K562 (cell line): Measurements from ENCODE around the gene TAF5. TPM values are rescaled to one million over a fixed set of nuclear protein-coding genes. Genes with fewer than 3 reads are reported as not detected.

Experiments used
- ATAC-seq: fragments of 200-7000 bp; cut with Tn5 transposase; 3 replicates; pipeline ENCODE4 v1.9.1; 2020; ENCODE audit warnings: moderate library complexity
- BruUV-seq: library from RNA; stranded (reverse); fragments of 400-500 nt; replicated peaks from 2 replicates; lab custom pipeline; 2021; lab: Mats Ljungman, UMichigan
- CTCF ChIA-PET: fragments of 300-600 bp; formaldehyde crosslinking; extraction: SDS; loops from one replicate; lab custom pipeline; 2021; ENCODE audit warnings: low intra/inter-chr PET ratio; lab: Yijun Ruan, JAX
- POLR2A ChIA-PET: fragments of 300-600, 350-650 bp; sonication (Branson Sonifier 250); formaldehyde crosslinking; extraction: SDS; loops from one replicate; lab custom pipeline; 2021; ENCODE audit warnings: antibody characterized with exemption, inconsistent platforms; lab: Yijun Ruan, JAX
- DNase-seq, 4 experiments: peaks; one replicate each; pipeline versions ENCODE4 v3.0.0 to v3.0.0-alpha.2; 2011 to 2018; ENCODE audit warnings: low spot score in 3 of 4, mixed read lengths in 3 of 4; ENCODE audit errors: extremely low read depth in 1 of 4
- FAIRE-seq: peaks from 2 replicates; lab custom pipeline; 2011; peaks lifted over from hg19 to GRCh38; lab: Jason Lieb, UNC
- H2AFZ ChIP-seq: 2 replicates; pipeline ENCODE4 v1.6.0; 2011; ENCODE audit warnings: low read depth, low read length, control low read depth, inconsistent platforms
- H3K27ac ChIP-seq: fragments of 200-600 bp; 3 replicates; pipeline ENCODE4 v1.8.0; 2011; ENCODE audit warnings: low read depth, mild to moderate bottlenecking, control low read depth, inconsistent platforms, low read length, moderate library complexity, mixed read lengths; ENCODE audit errors: extremely low read depth
- H3K27me3 ChIP-seq, 2 experiments: fragments of 300-600 bp in 1 of 2; 2 replicates in 1 of 2; 3 replicates in 1 of 2; pipeline versions ENCODE4 v1.6.0 to v1.8.0; 2011; ENCODE audit warnings: inconsistent platforms in 2 of 2, low read length in 2 of 2, mild to moderate bottlenecking in 1 of 2, mixed read lengths in 1 of 2, moderate library complexity in 1 of 2; ENCODE audit not compliant: control insufficient read depth in 2 of 2, insufficient read depth in 2 of 2
- H3K36me3 ChIP-seq: fragments of 300-600 bp; 3 replicates; pipeline ENCODE4 v1.8.0; 2011; ENCODE audit warnings: mild to moderate bottlenecking, low read length, inconsistent platforms; ENCODE audit not compliant: control insufficient read depth, insufficient read depth
- H3K4me1 ChIP-seq, 2 experiments: fragments of 200-600 bp in 1 of 2; replicated peaks in 1 of 2; 2 replicates in 1 of 2; 3 replicates in 1 of 2; pipeline versions ENCODE4 v1.5.1 to v1.8.0; 2011; ENCODE audit warnings: inconsistent platforms in 2 of 2, low read length in 2 of 2, mild to moderate bottlenecking in 1 of 2, mixed read lengths in 1 of 2, moderate library complexity in 1 of 2; ENCODE audit not compliant: control insufficient read depth in 2 of 2, insufficient read depth in 2 of 2
- H3K4me2 ChIP-seq: 2 replicates; pipeline ENCODE4 v1.6.1; 2011; ENCODE audit warnings: low read length, control low read depth, inconsistent platforms, mixed read lengths; ENCODE audit not compliant: insufficient read depth
- H3K4me3 ChIP-seq: fragments of 200-600 bp; sonication (generic), shearing (Covaris generic); 2 replicates; pipeline ENCODE4 v1.5.1; 2016; ENCODE audit warnings: control low read depth, inconsistent platforms
- H3K79me2 ChIP-seq: fragments of 200-600 bp; 3 replicates; pipeline ENCODE4 v1.8.0; 2011; ENCODE audit warnings: low read length, inconsistent platforms; ENCODE audit not compliant: control insufficient read depth, insufficient read depth
- H3K9ac ChIP-seq, 2 experiments: 2 replicates each; pipeline versions ENCODE4 v1.6.0 to v1.6.1; 2011; ENCODE audit warnings: low read depth in 2 of 2, low read length in 2 of 2, control low read depth in 1 of 2, inconsistent platforms in 1 of 2, mild to moderate bottlenecking in 1 of 2, mixed read lengths in 1 of 2; ENCODE audit not compliant: insufficient read depth in 1 of 2
- H3K9me1 ChIP-seq: one replicate; pipeline ENCODE4 v1.6.0; 2011; ENCODE audit warnings: inconsistent platforms, mild to moderate bottlenecking, low read length, moderate library complexity; ENCODE audit not compliant: control insufficient read depth, insufficient read depth
- H3K9me3 ChIP-seq: replicated peaks from 2 replicates; pipeline ENCODE4 v1.5.1; 2011; ENCODE audit warnings: low read depth, low read length, inconsistent platforms; ENCODE audit not compliant: control insufficient read depth, insufficient read depth
- H4K20me1 ChIP-seq: replicated peaks from 2 replicates; pipeline ENCODE4 v1.6.1; 2011; ENCODE audit warnings: low read length, inconsistent platforms, mixed read lengths; ENCODE audit not compliant: control insufficient read depth, insufficient read depth
- ARID4B ChIP-seq: sonication (generic); formaldehyde crosslinking; IDR thresholded peaks from 2 replicates; pipeline ENCODE4 v1.8.0; 2022; ENCODE audit warnings: mild to moderate bottlenecking, missing genetic modification reagents
- BDP1 ChIP-seq: IDR thresholded peaks from 3 replicates; pipeline ENCODE4 v1.6.1; 2011; ENCODE audit not compliant: insufficient read length, insufficient read depth
- CEBPG ChIP-seq, 3 experiments: fragments of 200-800 bp in 1 of 3; sonication (Bioruptor generic) in 1 of 3; sonication (generic) in 1 of 3; formaldehyde crosslinking in 1 of 3; IDR thresholded peaks in 2 of 3; conservative IDR thresholded peaks in 1 of 3; 2 replicates each; pipeline versions ENCODE4 v1.6.1 to v1.8.0; 2016 to 2022; ENCODE audit warnings: missing compliant biosample characterization in 2 of 3, missing genetic modification characterization in 2 of 3, mild to moderate bottlenecking in 1 of 3, missing genetic modification reagents in 1 of 3
- CSDE1 ChIP-seq, 2 experiments: fragments of 450-650 bp; IDR thresholded peaks; 2 replicates each; pipeline ENCODE4 v1.6.1; 2016; ENCODE audit warnings: mild to moderate bottlenecking in 1 of 2
- EP400 ChIP-seq: fragments of 450-650 bp; IDR thresholded peaks from 2 replicates; pipeline ENCODE4 v1.6.1; 2017; ENCODE audit warnings: antibody characterized with exemption, mild to moderate bottlenecking, moderate library complexity
- ETS2 ChIP-seq: IDR thresholded peaks from 2 replicates; pipeline ENCODE4 v1.6.1; 2016; ENCODE audit warnings: borderline replicate concordance, missing genetic modification characterization, mild to moderate bottlenecking, moderate library complexity, missing compliant biosample characterization; ENCODE audit not compliant: poor library complexity, severe bottlenecking
- GATA2 ChIP-seq: sonication (generic); formaldehyde crosslinking; IDR thresholded peaks from 2 replicates; pipeline ENCODE4 v1.4.0; 2020; ENCODE audit warnings: mild to moderate bottlenecking, missing genetic modification reagents
- ILK ChIP-seq: fragments of 450-650 bp; IDR thresholded peaks from 2 replicates; pipeline ENCODE4 v1.6.1; 2016; ENCODE audit warnings: missing genetic modification characterization, low read depth, mild to moderate bottlenecking, missing compliant biosample characterization, moderate library complexity, borderline replicate concordance
- MAFK ChIP-seq: IDR thresholded peaks from 2 replicates; pipeline ENCODE4 v1.6.1; 2011; ENCODE audit warnings: low read length, improper control_type of control experiment
- MLLT1 ChIP-seq, 2 experiments: fragments of 450-650 bp; IDR thresholded peaks; 2 replicates each; pipeline ENCODE4 v1.6.1; 2016
- POLR2B ChIP-seq: fragments of 450-650 bp; IDR thresholded peaks from 2 replicates; pipeline ENCODE4 v1.6.1; 2018; ENCODE audit warnings: low read depth; ENCODE audit not compliant: partially characterized antibody
- PYGO2 ChIP-seq: fragments of 450-650 bp; IDR thresholded peaks from 2 replicates; pipeline ENCODE4 v1.6.1; 2016; ENCODE audit warnings: mild to moderate bottlenecking, missing genetic modification characterization, moderate library complexity, missing compliant biosample characterization
- SP2 ChIP-seq: IDR thresholded peaks from 2 replicates; pipeline ENCODE4 v1.6.1; 2011; ENCODE audit warnings: mild to moderate bottlenecking, low read depth, low read length, moderate library complexity; ENCODE audit not compliant: poor library complexity, severe bottlenecking; ENCODE audit errors: extremely low read depth
- ZNF354B ChIP-seq: fragments of 250-450 bp; sonication (Bioruptor Pico); IDR thresholded peaks from 2 replicates; pipeline ENCODE4 v1.4.0; 2020
- WGBS: fragments of 100-300 bp; shearing (Covaris generic); methylation state at CpG from one replicate; pipeline ENCODE4 v1.1.6; 2016; ENCODE audit warnings: low coverage, mixed read lengths; ENCODE audit not compliant: insufficient coverage; ENCODE audit errors: missing lambda C conversion rate; 5-methylcytosine and 5-hydroxymethylcytosine counted together
- in situ Hi-C: fragments of 300-500 bp; cut with MboI; formaldehyde crosslinking; loops from 4 replicates; pipeline ENCODE4 v1.15.0; 2018; ENCODE audit warnings: inconsistent platforms, mixed read lengths
- intact Hi-C: fragments of 100-400 bp; cut with micrococcal nuclease; formaldehyde crosslinking; loops from 2 replicates; pipeline ENCODE4 v1.14.2; 2022
- polyA plus RNA-seq, 8 experiments: library from polyadenylated mRNA; depleted of rRNA in 4 of 8; stranded (reverse) in 5 of 8; unstranded in 3 of 8; fragments of >200 nt; fragmentation: Nextera tagmentation in 2 of 8; fragmentation: Illumina TruSeq in 1 of 8; extraction: Ambion mirVana in 2 of 8; extraction: Trizol in 1 of 8; gene quantifications; 2 replicates each; pipeline versions ENCODE4 v1.2.1 to v1.2.3, GENCODE V29; 2011 to 2014; ENCODE audit warnings: inconsistent platforms in 1 of 8, missing spikeins in 1 of 8
- total RNA-seq, 7 experiments: library from RNA; depleted of rRNA in 6 of 7; stranded (reverse); fragments of >200 nt in 6 of 7; fragmentation: Illumina TruSeq in 2 of 7; extraction: Trizol in 2 of 7; gene quantifications; 2 replicates each; pipeline versions ENCODE4 v1.2.1 to v1.2.3, GENCODE V29; 2011 to 2021; ENCODE audit warnings: low replicate concordance in 1 of 7

Gene TAF5
- total and polyA plus RNA-seq, 9 of the 15 experiments (the other 6 are each of a cell fraction or from before 2014, with no cell fraction given): 4.2 to 11.9 (median 9.3) TPM

GRCh38 chr10:103367379-103367781, 396 bp upstream of the TAF5 start:
- 8% methylated on average over 6 of the region's 10 CpGs for WGBS
- no peak for TF ChIP-seq SP2
- no peak for TF ChIP-seq PYGO2 (tag)
- TF ChIP-seq POLR2B: no peak
- no peak for TF ChIP-seq BDP1
- TF ChIP-seq ETS2: no peak
- TF ChIP-seq CSDE1 (IDR thresholded peaks at IDR 0.05): no peak
- TF ChIP-seq MAFK: no peak
- TF ChIP-seq ARID4B: no peak
- no peak for TF ChIP-seq GATA2 (CRISPR knock-in tag)
- TF ChIP-seq ZNF354B (CRISPR knock-in tag): no peak
- 0 out of 2 replicates have a peak, but pooled peaks have one; percentile 53 for TF ChIP-seq CEBPG (CRISPR knock-in tag; IDR thresholded peaks at IDR 0.05)
- no peak for TF ChIP-seq CEBPG (tag; conservative IDR thresholded peaks at IDR 0.05 in 1 of 2, IDR thresholded peaks at IDR 0.05 in 1 of 2)
- no peak for TF ChIP-seq ILK (tag)
- TF ChIP-seq MLLT1 (IDR thresholded peaks at IDR 0.05): peak in 1 of 2 experiments; percentile 27; a peak in 1 of 4 replicates
- no peak; the same call in 1 of the 2 replicates for TF ChIP-seq EP400

More at GRCh38 chr10:103367379-103367781, 396 bp upstream of the TAF5 start:
- Histone ChIP-seq H2AFZ (peak overlapping the region; percentile 90), H4K20me1 (no peaks in the 10 kb centered on the region), H3K79me2 (peaks cover 31% of the 10 kb centered on the region), H3K27ac (peak overlapping the region; percentile 81), H3K36me3 (peaks cover 2% of the 10 kb centered on the region; the same call in 1 of the 3 replicates), H3K9ac (peak overlapping the region; percentile 83 to 97; a peak in 3 of 4 replicates), H3K4me2 (peak overlapping the region; percentile 88), H3K27me3 (no peaks in the 10 kb centered on the region), H3K9me1 (no peaks in the 10 kb centered on the region), H3K9me3 (no peaks in the 10 kb centered on the region), H3K4me3 (peak overlapping the region; percentile 93), H3K4me1 (peaks cover 0 to 9% of the 10 kb centered on the region in 2 experiments; a peak in 3 of 5 replicates)
- no peak for DNase-seq
- intact Hi-C loops (no loop called here), in situ Hi-C loops (no loop called here)
- ATAC-seq: no peak
- POLR2A ChIA-PET: interaction anchor here (0.7 to 1.3 kb wide), 3 partner anchors 14 to 29 kb away, joined by 3 to 6 read pairs (median 4); partner anchors contain the start of genes ATP5MK and PDCD11
- TSS peak; percentile 98 for BruUV-seq
- FAIRE-seq: no peak
- CTCF ChIA-PET: interaction anchor here (0.6 kb wide), 1 partner anchor 214 kb away, joined by 3 read pairs; no protein-coding TSS in a partner anchor
